Measurements from ENCODE around the gene TAMALIN.

Gene TAMALIN

GRCh38 chr12:52055731-52056711, 49.3 kb downstream of the TAMALIN start:
- peak; percentile 38 for DNase-seq

GRCh38 chr12:52056801-52057637, 50.3 kb downstream of the TAMALIN start:
- peak; percentile 35 for DNase-seq

- DNase-seq, result peak; percentile 23
Observed at GRCh38 chr12:52057638-52058576, 51.2 kb downstream of the TAMALIN start.

- DNase-seq, result peak; percentile 41
Observed at GRCh38 chr12:52058631-52059361, 52.0 kb downstream of the TAMALIN start.

GRCh38 chr12:52059582-52060497, 53.1 kb downstream of the TAMALIN start:
- DNase-seq, result peak; percentile 62

- DNase-seq, result peak; percentile 48
Observed at GRCh38 chr12:52060498-52061177, 53.9 kb downstream of the TAMALIN start.

GRCh38 chr12:52061470-52062166, 54.9 kb downstream of the TAMALIN start:
- DNase-seq, result peak; percentile 28

- peak; percentile 20 for DNase-seq
Observed at GRCh38 chr12:52062167-52063081, 55.7 kb downstream of the TAMALIN start.

- DNase-seq, result no peak
Observed at GRCh38 chr12:52063082-52063924, 56.6 kb downstream of the TAMALIN start.

- DNase-seq, result no peak
Observed at GRCh38 chr12:52063981-52064649, 57.4 kb downstream of the TAMALIN start.

All from CD4-positive, alpha-beta T cell treated with Interleukin-10 for 1 hour (primary cell).